Liver (tissue), 9 donors: ENCODE measurements around the gene DCDC1. TPM values are rescaled to one million over a fixed set of nuclear protein-coding genes. Genes with fewer than 3 reads are reported as not detected.

ENCODE experiments used
- DNase-seq: peaks from one replicate; pipeline ENCODE4 v3.0.0-alpha.2; 2017; ENCODE audit warnings: low spot score
- H3K27ac ChIP-seq, 2 donors: one replicate each; pipeline ENCODE4 v1.7.0; 2013; ENCODE audit warnings: inconsistent platforms in 2 of 2, low read length in 2 of 2, control low read depth in 1 of 2, low read depth in 1 of 2, mild to moderate bottlenecking in 1 of 2
- H3K27me3 ChIP-seq, 4 donors: one replicate each; pipeline versions ENCODE4 v1.6.1 to v1.7.0; 2013; ENCODE audit warnings: low read length in 3 of 4, inconsistent platforms in 1 of 4, mild to moderate bottlenecking in 1 of 4, moderate library complexity in 1 of 4; ENCODE audit not compliant: control insufficient read depth in 4 of 4, insufficient read depth in 4 of 4
- H3K36me3 ChIP-seq, 4 donors: one replicate each; pipeline versions ENCODE4 v1.6.1 to v1.7.0; 2013; ENCODE audit warnings: low read length in 3 of 4, mild to moderate bottlenecking in 3 of 4, low read depth in 1 of 4, moderate library complexity in 1 of 4; ENCODE audit not compliant: control insufficient read depth in 4 of 4, insufficient read depth in 3 of 4
- H3K4me1 ChIP-seq, 4 donors: one replicate each; pipeline versions ENCODE4 v1.6.1 to v1.7.0; 2013; ENCODE audit warnings: low read length in 3 of 4, mild to moderate bottlenecking in 3 of 4, moderate library complexity in 1 of 4; ENCODE audit not compliant: control insufficient read depth in 4 of 4, insufficient read depth in 4 of 4
- H3K4me3 ChIP-seq, 3 donors: one replicate each; pipeline versions ENCODE4 v1.6.1 to v1.7.0; 2013; ENCODE audit warnings: low read length in 3 of 3, control low read depth in 1 of 3, low read depth in 1 of 3, mild to moderate bottlenecking in 1 of 3
- H3K9ac ChIP-seq, 2 donors: one replicate each; pipeline ENCODE4 v1.7.0; 2013; ENCODE audit warnings: low read length in 2 of 2, mild to moderate bottlenecking in 2 of 2, moderate library complexity in 2 of 2, control low read depth in 1 of 2, low read depth in 1 of 2
- H3K9me3 ChIP-seq, 4 donors: one replicate each; pipeline versions ENCODE4 v1.6.1 to v1.7.0; 2013; ENCODE audit warnings: low read length in 3 of 4; ENCODE audit not compliant: control insufficient read depth in 4 of 4
- ATF3 ChIP-seq: IDR thresholded peaks from 2 replicates; pipeline ENCODE4 v1.6.1; 2016; ENCODE audit warnings: antibody characterized with exemption
- CTCF ChIP-seq: fragments of 150-350 bp; IDR thresholded peaks from 2 replicates; pipeline ENCODE4 v1.5.1; 2017; ENCODE audit warnings: improper control_type of control experiment, low read depth, low read length; ENCODE audit not compliant: missing input control
- EGR1 ChIP-seq, 2 donors: IDR thresholded peaks; 2 replicates each; pipeline ENCODE4 v1.6.1; 2016 to 2018; ENCODE audit warnings: antibody characterized with exemption in 2 of 2, low read depth in 2 of 2
- FOXA1 ChIP-seq: IDR thresholded peaks from 2 replicates; pipeline ENCODE4 v1.6.1; 2016; ENCODE audit warnings: antibody characterized with exemption
- FOXA2 ChIP-seq: IDR thresholded peaks from 2 replicates; pipeline ENCODE4 v1.6.1; 2016; ENCODE audit warnings: antibody characterized with exemption
- GABPA ChIP-seq, 2 donors: IDR thresholded peaks in 1 of 2; conservative IDR thresholded peaks in 1 of 2; 2 replicates each; pipeline ENCODE4 v1.6.1; 2016; ENCODE audit warnings: antibody characterized with exemption in 2 of 2, mild to moderate bottlenecking in 1 of 2, moderate library complexity in 1 of 2
- HNF4A ChIP-seq, 2 donors: conservative IDR thresholded peaks; 2 replicates each; pipeline ENCODE4 v1.6.1; 2016; ENCODE audit warnings: antibody characterized with exemption in 2 of 2, mild to moderate bottlenecking in 2 of 2
- HNF4G ChIP-seq: IDR thresholded peaks from 2 replicates; pipeline ENCODE4 v1.6.1; 2016; ENCODE audit warnings: antibody characterized with exemption
- JUND ChIP-seq, 2 donors: IDR thresholded peaks; 2 replicates each; pipeline ENCODE4 v1.6.1; 2016; ENCODE audit warnings: antibody characterized with exemption in 2 of 2
- MAX ChIP-seq: IDR thresholded peaks from 2 replicates; pipeline ENCODE4 v1.6.1; 2016; ENCODE audit warnings: antibody characterized with exemption
- NR2F2 ChIP-seq: IDR thresholded peaks from 2 replicates; pipeline ENCODE4 v1.6.1; 2016; ENCODE audit warnings: antibody characterized with exemption
- RAD21 ChIP-seq, 2 donors: IDR thresholded peaks; 2 replicates each; pipeline ENCODE4 v1.6.1; 2016; ENCODE audit warnings: antibody characterized with exemption in 2 of 2, mild to moderate bottlenecking in 2 of 2
- REST ChIP-seq: IDR thresholded peaks from 2 replicates; pipeline ENCODE4 v1.6.1; 2016; ENCODE audit warnings: antibody characterized with exemption, mild to moderate bottlenecking
- RXRA ChIP-seq, 2 donors: IDR thresholded peaks; 2 replicates each; pipeline ENCODE4 v1.6.1; 2017 to 2018; ENCODE audit warnings: antibody characterized with exemption in 2 of 2, mild to moderate bottlenecking in 1 of 2
- SP1 ChIP-seq: IDR thresholded peaks from 2 replicates; pipeline ENCODE4 v1.6.1; 2018; ENCODE audit warnings: antibody characterized with exemption, mild to moderate bottlenecking
- TAF1 ChIP-seq: conservative IDR thresholded peaks from 2 replicates; pipeline ENCODE4 v1.6.1; 2016; ENCODE audit warnings: antibody characterized with exemption, mild to moderate bottlenecking
- YY1 ChIP-seq: IDR thresholded peaks from 2 replicates; pipeline ENCODE4 v1.6.1; 2016; ENCODE audit warnings: antibody characterized with exemption, mild to moderate bottlenecking
- ZBTB33 ChIP-seq: IDR thresholded peaks from 2 replicates; pipeline ENCODE4 v1.6.1; 2016; ENCODE audit warnings: antibody characterized with exemption
- WGBS: extraction: QIAGEN DNeasy Blood & Tissue Kit; methylation state at CpG from one replicate; pipeline ENCODE4 v1.1.7; 2013; 5-methylcytosine and 5-hydroxymethylcytosine counted together
- polyA plus RNA-seq, 2 donors: library from polyadenylated mRNA; stranded (reverse) in 1 of 2; unstranded in 1 of 2; fragments of 200-250 nt in 1 of 2; fragments of >200 nt in 1 of 2; fragmentation: Nextera tagmentation in 1 of 2; extraction: Ambion mirVana in 1 of 2; gene quantifications; one replicate each; pipeline versions ENCODE4 v1.2.1 to v1.2.3, GENCODE V29; 2013 to 2015
- total RNA-seq, 2 donors: library from RNA; depleted of rRNA; stranded (reverse); fragments of >200 nt; gene quantifications; one replicate each; pipeline ENCODE4 v1.2.3, GENCODE V29; 2014
- donor health status: healthy.
- donor health status: healthy.
- donor health status: healthy.
- donor health status: healthy.
- donor health status: healthy.

The DCDC1 gene
- total and polyA plus RNA-seq, 4 donors = 0.38 to 3.5 (median 2.0) TPM

GRCh38 chr11:31412946-31413345, 43.4 kb upstream of the DCDC1 start:
- 98% methylated on average over 2 of the region's 2 CpGs for WGBS
- H3K27ac ChIP-seq = no peak overlapping the region
- no peak overlapping the region for H3K4me3 ChIP-seq
- DNase-seq = no peak
- no peak for TF ChIP-seq NR2F2
- no peak for TF ChIP-seq FOXA2
- no peak for TF ChIP-seq HNF4G
- no peak for TF ChIP-seq ZBTB33
- TF ChIP-seq MAX = no peak
- no peak for TF ChIP-seq FOXA1
- no peak for TF ChIP-seq EGR1 (IDR thresholded peaks at IDR 0.05; ENCODE audit: low read depth in 2 of 2)
- TF ChIP-seq JUND (IDR thresholded peaks at IDR 0.05) = no peak
- TF ChIP-seq YY1 = no peak
- TF ChIP-seq TAF1 = no peak
- TF ChIP-seq HNF4A (conservative IDR thresholded peaks at IDR 0.05) = no peak
- TF ChIP-seq GABPA (IDR thresholded peaks at IDR 0.05 in 1 of 2, conservative IDR thresholded peaks at IDR 0.05 in 1 of 2) = no peak
- TF ChIP-seq CTCF = no peak
- TF ChIP-seq SP1 = no peak
- no peak for TF ChIP-seq REST
- no peak for TF ChIP-seq RXRA (IDR thresholded peaks at IDR 0.05)
- H3K27me3 ChIP-seq = no peaks in the 10 kb centered on the region
- no peaks in the 10 kb centered on the region for H3K9me3 ChIP-seq
- H3K36me3 ChIP-seq = peaks cover 0 to 1% (median 0%) of the 10 kb centered on the region in 4 donors
- no peak overlapping the region for H3K9ac ChIP-seq
- no peaks in the 10 kb centered on the region for H3K4me1 ChIP-seq

- H3K9ac ChIP-seq = no peak overlapping the region
- no peaks in the 10 kb centered on the region for H3K9me3 ChIP-seq
- H3K27ac ChIP-seq = no peak overlapping the region
- 99% methylated on average over 2 of the region's 2 CpGs for WGBS
- no peak overlapping the region for H3K4me3 ChIP-seq
- no peaks in the 10 kb centered on the region for H3K4me1 ChIP-seq
- no peaks in the 10 kb centered on the region for H3K36me3 ChIP-seq
- H3K27me3 ChIP-seq = no peaks in the 10 kb centered on the region
- no peak for DNase-seq
- TF ChIP-seq NR2F2 = no peak
- TF ChIP-seq REST = no peak
- no peak for TF ChIP-seq ZBTB33
- TF ChIP-seq RAD21 (IDR thresholded peaks at IDR 0.05) = no peak
- no peak for TF ChIP-seq HNF4G
- TF ChIP-seq FOXA1 = no peak
- TF ChIP-seq EGR1 (IDR thresholded peaks at IDR 0.05; ENCODE audit: low read depth in 2 of 2) = no peak
- no peak for TF ChIP-seq FOXA2
- no peak for TF ChIP-seq ATF3
Observed at GRCh38 chr11:31408201-31408600, 38.7 kb upstream of the DCDC1 start.
